ENCODE data around the gene GVQW3. TPM values are rescaled to one million over a fixed set of nuclear protein-coding genes. Genes with fewer than 3 reads are reported as not detected.

Gene GVQW3
- total RNA-seq, 4 donors from 2014 or later, result 0.42 to 1.5 (median 0.98) TPM

DNA sequence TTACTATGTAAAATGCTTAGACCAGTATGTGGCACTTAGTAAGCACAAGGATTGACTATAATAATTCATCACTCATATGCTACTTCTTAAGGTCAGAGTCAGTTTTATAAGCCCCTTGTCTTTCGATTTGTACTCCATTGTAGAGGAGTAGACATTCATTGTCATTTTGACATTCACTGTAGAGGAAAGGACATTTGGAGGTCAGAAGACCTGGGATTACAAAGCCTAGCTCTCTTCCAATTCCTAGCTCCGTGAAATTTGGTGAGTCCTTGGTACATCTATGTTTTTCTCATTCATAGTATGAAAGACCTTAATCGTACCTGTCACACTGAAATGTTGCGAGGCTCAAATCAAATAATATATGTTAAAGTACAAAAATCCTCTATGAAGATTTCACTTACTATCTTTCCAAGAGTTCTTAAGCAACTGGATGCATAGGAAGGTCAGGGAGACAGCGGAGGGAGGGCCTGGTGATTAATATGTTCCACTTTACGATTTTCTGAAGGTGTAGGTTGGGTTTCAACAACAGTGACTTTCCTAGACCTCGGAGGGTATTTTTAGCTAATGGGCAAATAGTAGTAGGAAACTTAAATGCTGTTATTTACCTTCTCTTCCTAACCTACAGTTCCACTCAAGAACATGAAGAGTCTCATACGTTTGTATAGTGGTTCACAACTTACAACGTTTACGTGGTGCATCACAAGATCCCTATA is 62.3 kb downstream of the GVQW3 start:
- H3K4me3 ChIP-seq (ENCODE audit: low read depth, poor library complexity, severe bottlenecking), result no peak overlapping the region
- intact Hi-C loops (cut with DNase I; ENCODE audit: low total_unique reads), result loop anchor here (5.0 kb wide), 1 partner anchor 61 kb away; the partner anchor contains the start of genes GVQW3 and THAP12
- TF ChIP-seq, protein P1, sequence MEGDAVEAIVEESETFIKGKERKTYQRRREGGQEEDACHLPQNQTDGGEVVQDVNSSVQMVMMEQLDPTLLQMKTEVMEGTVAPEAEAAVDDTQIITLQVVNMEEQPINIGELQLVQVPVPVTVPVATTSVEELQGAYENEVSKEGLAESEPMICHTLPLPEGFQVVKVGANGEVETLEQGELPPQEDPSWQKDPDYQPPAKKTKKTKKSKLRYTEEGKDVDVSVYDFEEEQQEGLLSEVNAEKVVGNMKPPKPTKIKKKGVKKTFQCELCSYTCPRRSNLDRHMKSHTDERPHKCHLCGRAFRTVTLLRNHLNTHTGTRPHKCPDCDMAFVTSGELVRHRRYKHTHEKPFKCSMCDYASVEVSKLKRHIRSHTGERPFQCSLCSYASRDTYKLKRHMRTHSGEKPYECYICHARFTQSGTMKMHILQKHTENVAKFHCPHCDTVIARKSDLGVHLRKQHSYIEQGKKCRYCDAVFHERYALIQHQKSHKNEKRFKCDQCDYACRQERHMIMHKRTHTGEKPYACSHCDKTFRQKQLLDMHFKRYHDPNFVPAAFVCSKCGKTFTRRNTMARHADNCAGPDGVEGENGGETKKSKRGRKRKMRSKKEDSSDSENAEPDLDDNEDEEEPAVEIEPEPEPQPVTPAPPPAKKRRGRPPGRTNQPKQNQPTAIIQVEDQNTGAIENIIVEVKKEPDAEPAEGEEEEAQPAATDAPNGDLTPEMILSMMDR (IDR thresholded peaks at IDR 0.05), result no peak
- TF ChIP-seq POLR2A (IDR thresholded peaks at IDR 0.05), result no peak
- DNase-seq (ENCODE audit: low spot score in 2 of 2), result no peak
- 36 to 39% methylated on average over 10 of the region's 10 CpGs for WGBS, 2 donors

DNA sequence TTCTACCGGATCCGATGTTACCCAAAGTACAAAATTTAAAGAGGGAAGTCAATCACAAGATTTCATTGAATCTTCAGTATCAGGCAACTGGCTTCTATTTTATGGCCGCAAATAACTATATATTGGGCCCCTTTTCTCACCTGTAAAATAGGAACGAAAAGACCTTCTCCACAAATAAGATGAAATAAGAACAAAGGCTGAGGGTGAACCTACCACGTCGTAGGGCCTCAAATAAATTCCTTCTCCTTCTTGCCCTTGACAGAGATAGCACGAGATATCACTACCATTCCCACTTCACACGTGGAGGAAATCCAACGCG is 62.9 kb downstream of the GVQW3 start:
- no peak for DNase-seq (ENCODE audit: low spot score in 2 of 2)
- TF ChIP-seq, protein P1 (IDR thresholded peaks at IDR 0.05), result no peak
- TF ChIP-seq POLR2A (IDR thresholded peaks at IDR 0.05), result no peak
- intact Hi-C loops (cut with DNase I; ENCODE audit: low total_unique reads), result loop anchor here (5.0 kb wide), 1 partner anchor 62 kb away; the partner anchor contains the start of genes GVQW3 and THAP12
- peak overlapping the region; percentile 52 for H3K4me3 ChIP-seq (ENCODE audit: low read depth, poor library complexity, severe bottlenecking)
- WGBS, 2 donors, result 1% methylated on average over 10 of the region's 10 CpGs

DNA sequence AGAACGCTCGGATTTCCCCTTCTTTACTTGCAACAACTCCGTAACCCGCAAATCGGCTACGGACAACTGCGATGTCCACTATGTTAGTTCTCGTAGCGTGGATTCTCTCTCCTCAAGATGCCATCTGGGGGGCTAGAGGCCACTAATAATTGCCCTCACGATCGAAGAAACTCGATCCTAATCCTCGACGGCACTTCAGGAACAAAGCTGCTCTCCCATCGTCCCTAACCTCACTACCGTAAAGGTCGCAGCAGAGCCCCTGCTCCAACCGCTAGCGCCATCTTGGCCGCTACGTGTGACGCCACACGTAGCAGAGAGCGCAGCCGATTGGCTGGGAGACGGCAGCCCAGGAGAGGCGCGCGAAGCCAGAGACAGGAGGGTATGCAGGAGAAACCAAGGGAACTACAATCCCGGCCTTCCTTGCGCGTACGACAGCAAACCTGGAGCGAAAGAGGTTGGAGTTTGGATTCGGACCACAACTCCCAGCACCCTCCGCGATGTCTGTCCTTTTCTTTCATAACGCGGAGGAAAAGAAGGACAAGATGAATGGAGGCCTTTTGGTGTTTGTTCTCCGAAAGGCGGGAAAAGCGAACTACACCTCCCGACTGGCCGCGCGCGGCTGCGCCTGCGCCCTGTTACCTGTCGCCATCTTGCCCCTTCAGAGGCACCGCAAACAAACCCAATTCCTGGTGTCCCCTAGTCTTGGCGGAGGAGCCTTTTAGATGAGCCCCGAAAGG is 63.4 kb downstream of the GVQW3 start, which contains the start of gene EMSY:
Gene EMSY (plus strand): TSS at position 635 of the 737 bp plus-strand sequence. CDS start 1,921 bp downstream, outside the sequence.
- intact Hi-C loops (cut with DNase I; ENCODE audit: low total_unique reads), result loop anchor here (5.0 kb wide), 1 partner anchor 62 kb away; the partner anchor contains the start of genes GVQW3 and THAP12
- peak; percentile 98 for DNase-seq (ENCODE audit: low spot score in 2 of 2)
- H3K4me3 ChIP-seq (ENCODE audit: low read depth, poor library complexity, severe bottlenecking), result peak within 1 kb of the TSS; percentile 91
- peak in 1 of 2 donors; percentile 96 for TF ChIP-seq POLR2A (IDR thresholded peaks at IDR 0.05)
- TF ChIP-seq, protein P1 (IDR thresholded peaks at IDR 0.05), result no peak
- WGBS, 2 donors, result 0% methylated on average over 52 to 53 of the region's 53 CpGs

DNA sequence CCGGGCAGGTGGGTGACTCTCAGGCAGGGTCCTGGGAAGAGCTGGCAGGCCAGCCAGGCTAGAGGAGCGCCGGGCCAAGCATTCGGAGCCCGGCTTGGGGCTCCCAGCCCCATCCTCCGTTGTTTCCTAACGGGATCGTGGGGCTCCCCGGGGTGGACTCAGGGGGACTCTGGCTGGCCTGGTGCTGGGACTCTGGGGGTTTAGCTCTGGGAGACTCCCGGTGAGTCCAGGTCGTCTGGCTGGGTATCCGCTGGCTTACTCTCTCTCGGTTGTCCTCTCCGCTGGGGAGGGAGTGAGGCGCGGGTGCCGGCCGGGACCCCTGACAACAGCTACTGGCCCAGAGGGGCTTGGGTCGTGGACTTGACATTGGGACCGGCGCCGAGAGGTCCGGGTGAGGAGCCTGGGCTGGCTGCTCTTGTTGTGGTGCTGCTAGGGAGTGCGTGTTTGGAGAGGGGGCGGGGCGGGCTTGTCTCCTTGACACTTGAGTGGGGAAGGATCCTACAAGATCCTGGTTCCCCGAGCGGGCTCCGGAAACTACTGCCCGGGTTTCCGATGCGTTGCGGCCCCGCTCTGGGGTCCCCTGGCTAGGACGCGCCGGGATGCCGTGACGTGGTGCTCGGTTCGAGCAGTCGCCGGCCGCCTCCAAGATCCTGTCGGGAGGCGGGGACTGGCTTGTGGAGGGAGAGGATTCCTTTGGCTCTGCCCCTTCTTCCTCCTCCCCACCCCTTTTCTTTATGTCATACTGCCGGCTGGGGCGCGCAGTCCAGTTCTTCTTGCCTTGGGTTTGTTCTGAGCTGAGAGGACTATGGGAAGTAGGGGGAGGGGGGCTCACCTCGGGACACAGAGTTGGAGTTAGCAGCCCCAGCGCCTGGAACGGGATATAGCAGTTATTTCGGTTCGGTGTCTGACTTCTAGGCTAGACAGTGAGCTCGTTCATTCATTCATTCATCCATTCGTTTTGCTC is 64.3 kb downstream of the GVQW3 start:
- no peak for TF ChIP-seq POLR2A (IDR thresholded peaks at IDR 0.05)
- TF ChIP-seq, protein P1 (IDR thresholded peaks at IDR 0.05), result no peak
- intact Hi-C loops (cut with DNase I; ENCODE audit: low total_unique reads), result no loop called here
- peak overlapping the region; percentile 91 for H3K4me3 ChIP-seq (ENCODE audit: low read depth, poor library complexity, severe bottlenecking)
- 0 to 1% methylated on average over 49 to 56 of the region's 56 CpGs for WGBS, 2 donors
- peak; percentile 72 to 94 for DNase-seq (ENCODE audit: low spot score in 2 of 2)

DNA sequence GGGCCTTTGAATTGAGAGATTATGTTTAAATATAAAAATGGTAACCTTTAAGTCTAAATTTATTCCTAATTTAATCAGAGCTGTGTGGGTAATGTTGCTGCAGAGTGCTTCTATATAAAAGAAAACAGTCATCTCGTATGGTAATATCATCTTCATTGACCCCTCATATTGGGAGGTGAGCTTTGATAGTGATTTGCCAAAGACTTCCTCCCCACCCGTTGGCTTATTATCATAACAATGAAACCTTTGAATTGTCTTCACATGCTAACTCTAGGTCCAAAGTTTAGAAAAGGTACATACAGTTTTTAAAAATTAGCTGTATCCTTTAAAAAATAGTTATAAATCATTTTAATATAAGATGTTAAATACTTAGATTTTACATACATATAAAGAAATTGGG is 67.4 kb downstream of the GVQW3 start:
- intact Hi-C loops (cut with DNase I; ENCODE audit: low total_unique reads), result no loop called here
- TF ChIP-seq, protein P1 (IDR thresholded peaks at IDR 0.05), result no peak
- TF ChIP-seq POLR2A (IDR thresholded peaks at IDR 0.05), result no peak
- 50 to 63% methylated on average over 2 of the region's 2 CpGs for WGBS, 2 donors
- no peak overlapping the region for H3K4me3 ChIP-seq (ENCODE audit: low read depth, poor library complexity, severe bottlenecking)
- no peak for DNase-seq (ENCODE audit: low spot score in 2 of 2)

Measured in lower leg skin (tissue), 4 donors.